Measurements from ENCODE around the gene TXNDC11. TPM values are rescaled to one million over a fixed set of nuclear protein-coding genes. Genes with fewer than 3 reads are reported as not detected.
A peak's percentile ranks its signal among the peaks of the same experiment; 100 is the strongest.

The TXNDC11 gene
- total and polyA plus RNA-seq, 10 of the 15 experiments (the other 5 are each of a cell fraction or from before 2014, with no cell fraction given): 1.7 to 86.7 (median 54.4) TPM

- TF ChIP-seq PBX3 (IDR thresholded peaks at IDR 0.05; ENCODE audit: insufficient replicate concordance, low read depth, low read length) (no peak), KAT2A (conservative IDR thresholded peaks at IDR 0.05; ENCODE audit: control insufficient read depth, low read depth, low read length) (no peak), IRF5 (IDR thresholded peaks at IDR 0.05; ENCODE audit: borderline replicate concordance) (no peak), ZBTB40 (IDR thresholded peaks at IDR 0.05; ENCODE audit: borderline replicate concordance) (no peak), LARP7 (IDR thresholded peaks at IDR 0.05) (0 out of 2 replicates have a peak, but pooled peaks have one; percentile 24), SMC3 (IDR thresholded peaks at IDR 0.05; ENCODE audit: borderline replicate concordance, low read length) (no peak), WRNIP1 (IDR thresholded peaks at IDR 0.05; ENCODE audit: borderline replicate concordance, low read depth, low read length) (no peak), RFX5 (IDR thresholded peaks at IDR 0.05; ENCODE audit: low read depth, low read length) (no peak), HSF1 (IDR thresholded peaks at IDR 0.05; ENCODE audit: low read depth, low read length) (no peak), PML (IDR thresholded peaks at IDR 0.05; ENCODE audit: low read length) (peak; percentile 53; the same call in 1 of the 2 replicates), MXI1 (IDR thresholded peaks at IDR 0.05; ENCODE audit: low read depth, low read length) (peak; percentile 52; the same call in 1 of the 2 replicates), DPF2 (IDR thresholded peaks at IDR 0.05) (peak; percentile 87; the same call in 1 of the 2 replicates), SRF (IDR thresholded peaks at IDR 0.05; ENCODE audit: low read depth in 2 of 2, low read length in 2 of 2) (no peak), ZNF622 (IDR thresholded peaks at IDR 0.05) (no peak), EGR1 (IDR thresholded peaks at IDR 0.05; ENCODE audit: borderline replicate concordance in 1 of 2, low read depth in 2 of 2, low read length in 2 of 2) (no peak), NFIC (IDR thresholded peaks at IDR 0.05; ENCODE audit: low read depth, low read length) (peak; percentile 74), BACH1 (IDR thresholded peaks at IDR 0.05; ENCODE audit: borderline replicate concordance) (no peak), FOXK2 (IDR thresholded peaks at IDR 0.05) (no peak), ZBED1 (IDR thresholded peaks at IDR 0.05; ENCODE audit: borderline replicate concordance) (peak; percentile 61; the same call in 1 of the 2 replicates), NFYB (IDR thresholded peaks at IDR 0.05; ENCODE audit: insufficient read depth, low read depth, low read length) (no peak), TBL1XR1 (IDR thresholded peaks at IDR 0.05; ENCODE audit: low read depth, low read length) (no peak), MYC (IDR thresholded peaks at IDR 0.05; ENCODE audit: insufficient read depth, insufficient read length, insufficient replicate concordance, low read length, severe bottlenecking) (no peak)
These were observed 64.4 kb downstream of the TXNDC11 start (continued) for GRCh38 chr16:11677959-11678881.
